Measurements from ENCODE around the gene SHF.
A peak's percentile ranks its signal among the peaks of the same experiment; 100 is the strongest.

The SHF gene

GRCh38 chr15:45122719-45123118 lies 65.0 kb downstream of the SHF start:
- H3K4me1 ChIP-seq (ENCODE audit: control insufficient read depth in 1 of 2, insufficient read depth in 2 of 2, low read length in 2 of 2), result peaks cover 1 to 8% of the 10 kb centered on the region in 2 experiments
- H3K4me2 ChIP-seq (ENCODE audit: low read length), result no peak overlapping the region
- H3K4me3 ChIP-seq (ENCODE audit: low read depth, low read length), result no peak overlapping the region
- H3K14ac ChIP-seq (ENCODE audit: low read length), result no peak overlapping the region
- H3K9ac ChIP-seq (ENCODE audit: low read length), result no peak overlapping the region
- no peak overlapping the region for H4K8ac ChIP-seq (ENCODE audit: low read depth, low read length)
- no peaks in the 10 kb centered on the region for H3K79me1 ChIP-seq (ENCODE audit: low read length)
- no peak overlapping the region for H3K27ac ChIP-seq (ENCODE audit: low read depth, low read length)
- H2BK12ac ChIP-seq (ENCODE audit: low read length), result no peak overlapping the region
- no peak overlapping the region for H2AFZ ChIP-seq (ENCODE audit: insufficient read depth, low read length, poor library complexity)
- H3K79me2 ChIP-seq (ENCODE audit: control insufficient read depth, insufficient read depth, low read length, poor library complexity), result no peaks in the 10 kb centered on the region
- H2AK5ac ChIP-seq (ENCODE audit: low read length), result no peak overlapping the region
- no peak overlapping the region for H4K91ac ChIP-seq (ENCODE audit: low read depth, low read length)
- H2BK5ac ChIP-seq (ENCODE audit: low read depth, low read length, poor library complexity), result no peak overlapping the region
- peaks cover 1% of the 10 kb centered on the region for H3K9me3 ChIP-seq (ENCODE audit: insufficient read depth, low read depth, low read length)
- no peak overlapping the region for H3K23ac ChIP-seq (ENCODE audit: low read length)
- H3K36me3 ChIP-seq (ENCODE audit: control insufficient read depth in 1 of 2, insufficient read depth in 2 of 2, low read length in 2 of 2), result no peaks in the 10 kb centered on the region
- no peak overlapping the region for H3K18ac ChIP-seq (ENCODE audit: low read length)
- WGBS (ENCODE audit: extremely low coverage, insufficient coverage, insufficient read length), result no CpG with 5 or more reads among the region's 7 CpGs
- no peak overlapping the region for H4K12ac ChIP-seq (ENCODE audit: low read depth, low read length)
- H3K4ac ChIP-seq (ENCODE audit: low read depth, low read length), result no peak overlapping the region
- H2BK120ac ChIP-seq (ENCODE audit: insufficient read depth, low read length, poor library complexity), result no peak overlapping the region
- DNase-seq, result no peak
- peaks cover 4% of the 10 kb centered on the region for H3K27me3 ChIP-seq (ENCODE audit: insufficient read depth, low read length)

- no peak overlapping the region for H3K27ac ChIP-seq (ENCODE audit: low read depth, low read length)
- H3K14ac ChIP-seq (ENCODE audit: low read length), result no peak overlapping the region
- H4K12ac ChIP-seq (ENCODE audit: low read depth, low read length), result no peak overlapping the region
- H3K18ac ChIP-seq (ENCODE audit: low read length), result no peak overlapping the region
- no peaks in the 10 kb centered on the region for H3K36me3 ChIP-seq (ENCODE audit: control insufficient read depth in 1 of 2, insufficient read depth in 2 of 2, low read length in 2 of 2)
- peaks cover 2% of the 10 kb centered on the region for H3K9me3 ChIP-seq (ENCODE audit: insufficient read depth, low read depth, low read length)
- peaks cover 4 to 10% of the 10 kb centered on the region in 2 experiments for H3K4me1 ChIP-seq (ENCODE audit: control insufficient read depth in 1 of 2, insufficient read depth in 2 of 2, low read length in 2 of 2)
- peaks cover 13% of the 10 kb centered on the region for H3K27me3 ChIP-seq (ENCODE audit: insufficient read depth, low read length)
- H3K23ac ChIP-seq (ENCODE audit: low read length), result no peak overlapping the region
- H3K4me2 ChIP-seq (ENCODE audit: low read length), result no peak overlapping the region
- no peak overlapping the region for H2BK5ac ChIP-seq (ENCODE audit: low read depth, low read length, poor library complexity)
- H4K8ac ChIP-seq (ENCODE audit: low read depth, low read length), result no peak overlapping the region
- H3K79me2 ChIP-seq (ENCODE audit: control insufficient read depth, insufficient read depth, low read length, poor library complexity), result no peaks in the 10 kb centered on the region
- H2BK12ac ChIP-seq (ENCODE audit: low read length), result no peak overlapping the region
- no CpG with 5 or more reads among the region's 9 CpGs for WGBS (ENCODE audit: extremely low coverage, insufficient coverage, insufficient read length)
- no peaks in the 10 kb centered on the region for H3K79me1 ChIP-seq (ENCODE audit: low read length)
- H2BK120ac ChIP-seq (ENCODE audit: insufficient read depth, low read length, poor library complexity), result no peak overlapping the region
- H3K4ac ChIP-seq (ENCODE audit: low read depth, low read length), result no peak overlapping the region
- H3K9ac ChIP-seq (ENCODE audit: low read length), result no peak overlapping the region
- no peak overlapping the region for H2AK5ac ChIP-seq (ENCODE audit: low read length)
- no peak overlapping the region for H4K91ac ChIP-seq (ENCODE audit: low read depth, low read length)
- peak; percentile 34 to 46 for DNase-seq
- no peak overlapping the region for H3K4me3 ChIP-seq (ENCODE audit: low read depth, low read length)
- no peak overlapping the region for H2AFZ ChIP-seq (ENCODE audit: insufficient read depth, low read length, poor library complexity)
Observed at GRCh38 chr15:45121706-45122417, 65.9 kb downstream of the SHF start.

GRCh38 chr15:45121020-45121419 lies 66.7 kb downstream of the SHF start:
- Histone ChIP-seq H4K8ac (ENCODE audit: low read depth, low read length) (no peak overlapping the region), H2BK5ac (ENCODE audit: low read depth, low read length, poor library complexity) (no peak overlapping the region), H3K27ac (ENCODE audit: low read depth, low read length) (no peak overlapping the region), H3K4me3 (ENCODE audit: low read depth, low read length) (no peak overlapping the region), H3K23ac (ENCODE audit: low read length) (no peak overlapping the region), H3K27me3 (ENCODE audit: insufficient read depth, low read length) (peaks cover 21% of the 10 kb centered on the region), H3K36me3 (ENCODE audit: control insufficient read depth in 1 of 2, insufficient read depth in 2 of 2, low read length in 2 of 2) (no peaks in the 10 kb centered on the region), H3K14ac (ENCODE audit: low read length) (no peak overlapping the region), H3K79me1 (ENCODE audit: low read length) (no peaks in the 10 kb centered on the region), H3K4me1 (ENCODE audit: control insufficient read depth in 1 of 2, insufficient read depth in 2 of 2, low read length in 2 of 2) (peaks cover 4 to 10% of the 10 kb centered on the region in 2 experiments), H3K4ac (ENCODE audit: low read depth, low read length) (no peak overlapping the region), H3K79me2 (ENCODE audit: control insufficient read depth, insufficient read depth, low read length, poor library complexity) (no peaks in the 10 kb centered on the region), H2BK12ac (ENCODE audit: low read length) (no peak overlapping the region), H3K4me2 (ENCODE audit: low read length) (no peak overlapping the region), H3K9ac (ENCODE audit: low read length) (no peak overlapping the region), H2BK120ac (ENCODE audit: insufficient read depth, low read length, poor library complexity) (no peak overlapping the region), H4K91ac (ENCODE audit: low read depth, low read length) (no peak overlapping the region), H2AFZ (ENCODE audit: insufficient read depth, low read length, poor library complexity) (no peak overlapping the region), H3K9me3 (ENCODE audit: insufficient read depth, low read depth, low read length) (peaks cover 2% of the 10 kb centered on the region), H3K18ac (ENCODE audit: low read length) (no peak overlapping the region), H4K12ac (ENCODE audit: low read depth, low read length) (no peak overlapping the region), H2AK5ac (ENCODE audit: low read length) (no peak overlapping the region)
- WGBS (ENCODE audit: extremely low coverage, insufficient coverage, insufficient read length), result no CpG with 5 or more reads among the region's 3 CpGs
- no peak for DNase-seq

GRCh38 chr15:45120081-45120972 lies 67.4 kb downstream of the SHF start:
- Histone ChIP-seq H3K79me1 (ENCODE audit: low read length) (no peaks in the 10 kb centered on the region), H3K23ac (ENCODE audit: low read length) (no peak overlapping the region), H3K27ac (ENCODE audit: low read depth, low read length) (no peak overlapping the region), H2BK5ac (ENCODE audit: low read depth, low read length, poor library complexity) (no peak overlapping the region), H2AK5ac (ENCODE audit: low read length) (no peak overlapping the region), H3K9ac (ENCODE audit: low read length) (no peak overlapping the region), H3K18ac (ENCODE audit: low read length) (no peak overlapping the region), H4K12ac (ENCODE audit: low read depth, low read length) (no peak overlapping the region), H2BK12ac (ENCODE audit: low read length) (no peak overlapping the region), H2BK120ac (ENCODE audit: insufficient read depth, low read length, poor library complexity) (no peak overlapping the region), H2AFZ (ENCODE audit: insufficient read depth, low read length, poor library complexity) (no peak overlapping the region), H3K4me3 (ENCODE audit: low read depth, low read length) (no peak overlapping the region), H3K4ac (ENCODE audit: low read depth, low read length) (no peak overlapping the region), H3K14ac (ENCODE audit: low read length) (no peak overlapping the region), H3K4me2 (ENCODE audit: low read length) (no peak overlapping the region), H3K36me3 (ENCODE audit: control insufficient read depth in 1 of 2, insufficient read depth in 2 of 2, low read length in 2 of 2) (no peaks in the 10 kb centered on the region), H3K27me3 (ENCODE audit: insufficient read depth, low read length) (peaks cover 28% of the 10 kb centered on the region), H4K8ac (ENCODE audit: low read depth, low read length) (no peak overlapping the region), H3K9me3 (ENCODE audit: insufficient read depth, low read depth, low read length) (peaks cover 2% of the 10 kb centered on the region), H4K91ac (ENCODE audit: low read depth, low read length) (no peak overlapping the region), H3K4me1 (ENCODE audit: control insufficient read depth in 1 of 2, insufficient read depth in 2 of 2, low read length in 2 of 2) (peaks cover 4 to 10% of the 10 kb centered on the region in 2 experiments), H3K79me2 (ENCODE audit: control insufficient read depth, insufficient read depth, low read length, poor library complexity) (no peaks in the 10 kb centered on the region)
- no peak for DNase-seq
- WGBS (ENCODE audit: extremely low coverage, insufficient coverage, insufficient read length), result no CpG with 5 or more reads among the region's 10 CpGs

Measured in trophoblast cell (in vitro differentiated cells and primary cell).